Smooth muscle cell of the brain vasculature (primary cell): ENCODE results near the gene KIF26B.
"Not testable (repeated sequence)": the region's sequence is repeated elsewhere in the genome, so short reads cannot be mapped to it uniquely, and the experiment has no call there.

Source experiments
- DNase-seq: peaks from one replicate; pipeline ENCODE4 v3.0.0-alpha.2; 2012; ENCODE audit warnings: low read depth, low spot score

The KIF26B gene

GRCh38 chr1:245154429-245155271, at the start of gene KIF26B:
Gene KIF26B (plus strand): TSS chr1:245154985. CDS start chr1:245155425, 440 bp downstream.
- DNase-seq: no peak

- DNase-seq: no peak
These were observed 49.7 kb upstream of the KIF26B start for GRCh38 chr1:245105042-245105441.

- no peak for DNase-seq
These were observed 48.9 kb upstream of the KIF26B start for GRCh38 chr1:245105815-245106410.

- DNase-seq: no peak
These were observed 47.0 kb upstream of the KIF26B start for GRCh38 chr1:245107776-245108114.

GRCh38 chr1:245108246-245108645, 46.5 kb upstream of the KIF26B start:
- no peak for DNase-seq

- DNase-seq: no peak
These were observed 45.9 kb upstream of the KIF26B start for GRCh38 chr1:245108909-245109308.

GRCh38 chr1:245110406-245110805, 44.4 kb upstream of the KIF26B start:
- no peak for DNase-seq

- DNase-seq: no peak
These were observed 43.7 kb upstream of the KIF26B start for GRCh38 chr1:245111073-245111472.

GRCh38 chr1:245113649-245114048, 41.1 kb upstream of the KIF26B start:
- DNase-seq: no peak

GRCh38 chr1:245116131-245116530, 38.7 kb upstream of the KIF26B start:
- no peak for DNase-seq

- DNase-seq: no peak
These were observed 38.0 kb upstream of the KIF26B start for GRCh38 chr1:245116751-245117150.

GRCh38 chr1:245118066-245118465, 36.7 kb upstream of the KIF26B start:
- no peak for DNase-seq

GRCh38 chr1:245118806-245119205, 36.0 kb upstream of the KIF26B start:
- no peak for DNase-seq

GRCh38 chr1:245121523-245121922, 33.3 kb upstream of the KIF26B start:
- no peak for DNase-seq

- no peak for DNase-seq
These were observed 30.5 kb upstream of the KIF26B start for GRCh38 chr1:245124241-245124640.

- DNase-seq: no peak
These were observed 30.1 kb upstream of the KIF26B start for GRCh38 chr1:245124644-245125043.

GRCh38 chr1:245126530-245126929, 28.3 kb upstream of the KIF26B start:
- no peak for DNase-seq

- no peak for DNase-seq
These were observed 26.2 kb upstream of the KIF26B start for GRCh38 chr1:245128381-245129101.

- no peak for DNase-seq
These were observed 25.2 kb upstream of the KIF26B start for GRCh38 chr1:245129319-245130240.

- not testable (repeated sequence) for DNase-seq
These were observed 24.3 kb upstream of the KIF26B start for GRCh38 chr1:245130281-245131025.

- DNase-seq: no peak
These were observed 23.8 kb upstream of the KIF26B start for GRCh38 chr1:245131026-245131393.
